Loucy (cell line): ENCODE results near the gene IGFBP2.

Experiments
- H2AFZ ChIP-seq: fragments of 200-600 bp; sonication (generic); 2 replicates; pipeline ENCODE4 v1.6.0; 2016; ENCODE audit warnings: antibody characterized with exemption, mild to moderate bottlenecking, low read length, moderate library complexity
- H3F3A ChIP-seq: fragments of 200-600 bp; 2 replicates; pipeline ENCODE4 v1.6.0; 2016; ENCODE audit warnings: antibody characterized with exemption, low read depth, mild to moderate bottlenecking
- H3K27me3 ChIP-seq: fragments of 200-600 bp; sonication (generic); 2 replicates; pipeline ENCODE4 v1.6.1; 2014; ENCODE audit warnings: low read length, mild to moderate bottlenecking; ENCODE audit not compliant: insufficient read depth, poor library complexity, severe bottlenecking
- H3K36me3 ChIP-seq: fragments of 200-600 bp; sonication (generic); 2 replicates; pipeline ENCODE4 v1.6.1; 2016; ENCODE audit warnings: low read length; ENCODE audit not compliant: insufficient read depth
- H3K4me1 ChIP-seq: fragments of 200-600 bp; sonication (generic); 2 replicates; pipeline ENCODE4 v1.5.1; 2014; ENCODE audit warnings: low read length, mild to moderate bottlenecking; ENCODE audit not compliant: insufficient read depth, poor library complexity, severe bottlenecking
- H3K4me2 ChIP-seq: fragments of 200-600 bp; sonication (generic); 2 replicates; pipeline ENCODE4 v1.6.0; 2014; ENCODE audit warnings: antibody characterized with exemption, low read length, low read depth, mild to moderate bottlenecking; ENCODE audit not compliant: poor library complexity, severe bottlenecking
- H3K4me3 ChIP-seq: fragments of 200-600 bp; sonication (generic); 2 replicates; pipeline ENCODE4 v1.5.1; 2014; ENCODE audit warnings: low read length, mild to moderate bottlenecking, mixed read lengths; ENCODE audit not compliant: poor library complexity, severe bottlenecking
- H3K79me2 ChIP-seq: fragments of 200-600 bp; sonication (generic); 2 replicates; pipeline ENCODE4 v1.6.1; 2014; ENCODE audit warnings: low read length; ENCODE audit not compliant: insufficient read depth
- H3K9ac ChIP-seq: fragments of 200-600 bp; sonication (generic); 2 replicates; pipeline ENCODE4 v1.6.0; 2014; ENCODE audit warnings: mild to moderate bottlenecking, low read depth, low read length, moderate library complexity; ENCODE audit not compliant: poor library complexity, severe bottlenecking
- H3K9me2 ChIP-seq: fragments of 200-600 bp; sonication (generic); replicated peaks from 2 replicates; pipeline ENCODE4 v1.6.1; 2016; ENCODE audit warnings: low read depth, low read length, mixed read lengths
- H3K9me3 ChIP-seq: fragments of 200-600 bp; sonication (generic); 2 replicates; pipeline ENCODE4 v1.6.1; 2014; ENCODE audit warnings: mild to moderate bottlenecking, antibody characterized with exemption, low read length, low read depth; ENCODE audit not compliant: insufficient read depth
- H4K20me1 ChIP-seq: fragments of 200-600 bp; sonication (generic); 2 replicates; pipeline ENCODE4 v1.6.0; 2014; ENCODE audit warnings: antibody characterized with exemption, low read length, mild to moderate bottlenecking; ENCODE audit not compliant: insufficient read depth, poor library complexity, severe bottlenecking
- EZH2phosphoT487 ChIP-seq: fragments of 200-600 bp; IDR thresholded peaks from 2 replicates; pipeline ENCODE4 v1.6.1; 2018; ENCODE audit warnings: antibody characterized with exemption, mild to moderate bottlenecking, moderate library complexity, borderline replicate concordance
- TF ChIP-seq, protein P1 (sequence below): fragments of 200-600 bp; sonication (generic); conservative IDR thresholded peaks from 2 replicates; pipeline ENCODE4 v1.5.1; 2014; ENCODE audit warnings: mild to moderate bottlenecking, antibody characterized with exemption, low read length

IGFBP2 gene

DNA sequence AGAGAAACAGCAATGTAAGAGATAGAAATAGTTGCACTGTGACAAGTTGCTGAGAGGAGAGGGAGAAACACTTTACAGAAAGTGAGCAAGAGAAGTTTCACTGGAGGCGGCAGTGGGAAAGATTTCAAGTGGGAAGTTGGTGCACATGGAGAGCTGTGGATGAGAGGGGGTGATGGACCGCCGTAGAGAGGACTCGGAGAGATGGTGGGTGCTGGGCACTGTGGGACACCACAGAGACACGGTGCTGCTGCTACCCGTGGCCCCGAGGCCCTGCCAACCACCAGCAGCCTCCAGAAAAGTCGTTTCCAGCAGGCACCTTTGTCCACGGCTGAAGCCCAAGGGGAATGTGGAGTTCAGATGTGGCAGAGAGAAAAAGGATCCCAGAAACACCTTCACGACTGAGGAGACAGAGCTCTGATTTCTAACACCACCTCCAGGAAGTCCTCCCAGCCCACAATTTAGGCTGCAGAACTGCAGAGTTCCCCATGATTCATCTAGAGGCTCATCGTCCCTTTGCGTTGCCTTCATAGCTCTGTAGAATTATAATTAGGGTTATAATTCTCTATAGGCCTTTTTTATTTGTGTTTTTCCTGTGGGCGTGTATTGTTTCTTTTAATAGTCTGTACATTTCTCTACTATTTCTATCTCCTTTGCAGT, 15.9 kb upstream of the IGFBP2 start:
- Histone ChIP-seq H3K9me2 (no peaks in the 10 kb centered on the region), H3K4me1 (peaks cover 54% of the 10 kb centered on the region), H3K79me2 (no peaks in the 10 kb centered on the region; the same call in 1 of the 2 replicates), H3K9ac (no peak overlapping the region), H3F3A (peaks cover 16% of the 10 kb centered on the region), H3K36me3 (no peaks in the 10 kb centered on the region), H3K27me3 (no peaks in the 10 kb centered on the region), H3K9me3 (no peaks in the 10 kb centered on the region), H3K4me2 (no peak overlapping the region), H3K4me3 (no peak overlapping the region), H4K20me1 (no peaks in the 10 kb centered on the region), H2AFZ (0 out of 2 replicates have a peak overlapping the region, but pooled peaks have one; percentile 32)
- no peak for TF ChIP-seq EZH2phosphoT487
- TF ChIP-seq, protein P1, sequence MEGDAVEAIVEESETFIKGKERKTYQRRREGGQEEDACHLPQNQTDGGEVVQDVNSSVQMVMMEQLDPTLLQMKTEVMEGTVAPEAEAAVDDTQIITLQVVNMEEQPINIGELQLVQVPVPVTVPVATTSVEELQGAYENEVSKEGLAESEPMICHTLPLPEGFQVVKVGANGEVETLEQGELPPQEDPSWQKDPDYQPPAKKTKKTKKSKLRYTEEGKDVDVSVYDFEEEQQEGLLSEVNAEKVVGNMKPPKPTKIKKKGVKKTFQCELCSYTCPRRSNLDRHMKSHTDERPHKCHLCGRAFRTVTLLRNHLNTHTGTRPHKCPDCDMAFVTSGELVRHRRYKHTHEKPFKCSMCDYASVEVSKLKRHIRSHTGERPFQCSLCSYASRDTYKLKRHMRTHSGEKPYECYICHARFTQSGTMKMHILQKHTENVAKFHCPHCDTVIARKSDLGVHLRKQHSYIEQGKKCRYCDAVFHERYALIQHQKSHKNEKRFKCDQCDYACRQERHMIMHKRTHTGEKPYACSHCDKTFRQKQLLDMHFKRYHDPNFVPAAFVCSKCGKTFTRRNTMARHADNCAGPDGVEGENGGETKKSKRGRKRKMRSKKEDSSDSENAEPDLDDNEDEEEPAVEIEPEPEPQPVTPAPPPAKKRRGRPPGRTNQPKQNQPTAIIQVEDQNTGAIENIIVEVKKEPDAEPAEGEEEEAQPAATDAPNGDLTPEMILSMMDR: no peak

DNA sequence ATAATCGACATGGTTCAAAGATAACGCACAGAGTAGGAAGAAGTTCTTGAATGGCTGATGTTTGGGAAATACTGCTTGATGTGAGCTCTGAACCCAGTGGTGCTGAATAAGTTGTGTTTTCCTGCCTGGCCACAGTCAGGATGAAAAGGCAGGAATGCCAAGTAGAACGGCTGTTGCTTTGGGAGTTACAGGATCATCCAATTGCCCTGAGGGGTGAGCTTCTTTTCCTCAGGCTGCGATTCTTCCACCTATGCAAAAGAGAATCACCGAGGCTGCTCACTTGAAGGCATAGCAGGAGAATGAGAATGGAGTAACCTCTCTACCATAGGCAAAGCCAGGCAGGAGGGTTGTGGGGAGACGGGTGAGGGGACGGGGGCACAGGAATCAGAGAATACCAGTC, 14.4 kb upstream of the IGFBP2 start:
- TF ChIP-seq, protein P1: no peak
- TF ChIP-seq EZH2phosphoT487: no peak
- H3K4me3 ChIP-seq: peak overlapping the region; percentile 62

DNA sequence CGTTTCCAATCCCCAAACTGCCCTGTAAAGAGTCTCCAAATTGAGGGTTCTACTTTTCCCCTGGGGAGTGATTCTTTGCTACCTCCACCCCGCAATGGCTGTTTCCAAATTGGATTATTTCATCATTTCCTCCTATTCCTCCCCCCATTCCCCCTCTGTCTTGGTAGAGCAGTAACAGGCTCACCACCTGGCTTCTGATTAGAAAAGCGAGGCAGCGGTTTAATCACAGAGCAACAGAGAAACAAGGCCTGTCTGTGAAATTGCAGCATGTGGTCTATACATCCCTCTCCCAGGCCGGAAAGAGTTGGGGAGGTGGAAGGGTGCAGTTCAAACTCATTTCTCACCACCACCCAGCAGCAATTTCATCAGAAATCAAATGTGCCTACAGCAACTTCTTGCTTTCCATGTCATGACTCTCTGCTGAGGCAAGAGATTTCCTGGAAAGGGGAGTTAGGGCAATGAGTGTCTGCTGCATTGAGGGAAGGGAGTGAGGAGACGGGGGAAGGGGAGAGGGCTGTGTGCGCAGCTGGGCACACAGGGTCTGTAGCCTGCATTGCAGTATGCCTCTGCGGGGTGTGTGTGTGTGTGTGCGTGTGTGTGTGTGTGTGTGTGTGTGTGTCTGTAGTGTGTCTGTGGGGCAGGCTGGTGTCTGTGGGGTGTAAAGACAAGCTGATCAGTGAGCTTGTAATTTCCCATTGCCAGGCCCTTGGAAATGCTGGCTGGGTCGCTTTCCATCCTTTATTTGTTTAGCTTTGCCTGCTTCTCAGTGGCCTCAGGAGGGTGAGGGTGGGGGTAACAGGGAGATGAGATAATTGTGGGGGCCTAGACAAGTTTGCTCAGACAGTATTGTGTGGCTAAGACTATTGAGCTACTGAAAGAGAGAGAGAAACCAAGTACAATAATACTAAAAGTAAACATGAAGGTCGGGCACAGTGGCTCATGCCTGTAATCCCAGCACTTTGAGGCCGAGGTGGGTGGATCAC, 13.5 kb upstream of the IGFBP2 start:
- Histone ChIP-seq H2AFZ (peak overlapping the region; percentile 38), H3K4me1 (peaks cover 60% of the 10 kb centered on the region), H3K9me2 (no peaks in the 10 kb centered on the region), H3K9me3 (no peaks in the 10 kb centered on the region), H4K20me1 (no peaks in the 10 kb centered on the region), H3K4me2 (peak overlapping the region; percentile 79), H3K9ac (peak overlapping the region; percentile 79), H3K36me3 (no peaks in the 10 kb centered on the region), H3F3A (peaks cover 16% of the 10 kb centered on the region), H3K79me2 (no peaks in the 10 kb centered on the region; the same call in 1 of the 2 replicates), H3K4me3 (peak overlapping the region; percentile 62), H3K27me3 (no peaks in the 10 kb centered on the region)
- TF ChIP-seq, protein P1: no peak
- no peak for TF ChIP-seq EZH2phosphoT487

More for the DNA sequence above, 14.4 kb upstream of the IGFBP2 start:
- Histone ChIP-seq H3K9me2 (no peaks in the 10 kb centered on the region), H3K36me3 (no peaks in the 10 kb centered on the region), H3K9me3 (no peaks in the 10 kb centered on the region), H3F3A (peaks cover 16% of the 10 kb centered on the region), H4K20me1 (no peaks in the 10 kb centered on the region), H2AFZ (peak overlapping the region; percentile 38; the same call in 1 of the 2 replicates), H3K79me2 (no peaks in the 10 kb centered on the region; the same call in 1 of the 2 replicates), H3K4me2 (peak overlapping the region; percentile 79), H3K27me3 (no peaks in the 10 kb centered on the region), H3K9ac (peak overlapping the region; percentile 79), H3K4me1 (peaks cover 60% of the 10 kb centered on the region)
